Liver (tissue), 3 donors: ENCODE data around the gene GRIP2.

Experiments
- EGR1 ChIP-seq, 2 donors: IDR thresholded peaks; 2 replicates each; pipeline ENCODE4 v1.6.1; 2016 to 2018; ENCODE audit warnings: antibody characterized with exemption in 2 of 2, low read depth in 2 of 2
- NR2F2 ChIP-seq: IDR thresholded peaks from 2 replicates; pipeline ENCODE4 v1.6.1; 2016; ENCODE audit warnings: antibody characterized with exemption
- RAD21 ChIP-seq, 2 donors: IDR thresholded peaks; 2 replicates each; pipeline ENCODE4 v1.6.1; 2016; ENCODE audit warnings: antibody characterized with exemption in 2 of 2, mild to moderate bottlenecking in 2 of 2
- TAF1 ChIP-seq: conservative IDR thresholded peaks from 2 replicates; pipeline ENCODE4 v1.6.1; 2016; ENCODE audit warnings: antibody characterized with exemption, mild to moderate bottlenecking
- TF ChIP-seq, protein P1 (sequence below): fragments of 150-350 bp; IDR thresholded peaks from 2 replicates; pipeline ENCODE4 v1.5.1; 2017; ENCODE audit warnings: improper control_type of control experiment, low read depth, low read length; ENCODE audit not compliant: missing input control
- donor health status: healthy.
- donor health status: healthy.

DNA sequence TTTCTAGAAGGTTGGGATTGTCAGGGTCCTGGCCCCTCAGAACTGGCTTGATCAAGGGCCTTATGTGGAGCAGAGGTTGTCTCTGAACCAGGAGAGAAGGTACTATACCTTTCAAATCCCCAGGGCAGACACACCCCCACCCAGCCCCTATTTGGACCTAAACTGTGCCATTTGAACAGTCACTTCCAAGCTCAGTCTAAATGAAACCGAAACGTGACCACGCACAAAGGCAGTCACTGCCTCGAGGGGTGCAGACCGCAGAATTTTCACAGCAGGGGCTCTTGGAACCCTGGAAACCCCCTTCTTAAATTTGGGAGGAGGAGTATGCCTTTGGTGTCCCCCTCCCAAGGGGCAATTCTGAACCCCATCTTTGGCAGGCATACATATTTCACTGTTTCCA, 53.7 kb downstream of the GRIP2 start:
- TF ChIP-seq EGR1 (IDR thresholded peaks at IDR 0.05; ENCODE audit: low read depth in 2 of 2) = no peak
- no peak for TF ChIP-seq RAD21 (IDR thresholded peaks at IDR 0.05)
- TF ChIP-seq, protein P1, sequence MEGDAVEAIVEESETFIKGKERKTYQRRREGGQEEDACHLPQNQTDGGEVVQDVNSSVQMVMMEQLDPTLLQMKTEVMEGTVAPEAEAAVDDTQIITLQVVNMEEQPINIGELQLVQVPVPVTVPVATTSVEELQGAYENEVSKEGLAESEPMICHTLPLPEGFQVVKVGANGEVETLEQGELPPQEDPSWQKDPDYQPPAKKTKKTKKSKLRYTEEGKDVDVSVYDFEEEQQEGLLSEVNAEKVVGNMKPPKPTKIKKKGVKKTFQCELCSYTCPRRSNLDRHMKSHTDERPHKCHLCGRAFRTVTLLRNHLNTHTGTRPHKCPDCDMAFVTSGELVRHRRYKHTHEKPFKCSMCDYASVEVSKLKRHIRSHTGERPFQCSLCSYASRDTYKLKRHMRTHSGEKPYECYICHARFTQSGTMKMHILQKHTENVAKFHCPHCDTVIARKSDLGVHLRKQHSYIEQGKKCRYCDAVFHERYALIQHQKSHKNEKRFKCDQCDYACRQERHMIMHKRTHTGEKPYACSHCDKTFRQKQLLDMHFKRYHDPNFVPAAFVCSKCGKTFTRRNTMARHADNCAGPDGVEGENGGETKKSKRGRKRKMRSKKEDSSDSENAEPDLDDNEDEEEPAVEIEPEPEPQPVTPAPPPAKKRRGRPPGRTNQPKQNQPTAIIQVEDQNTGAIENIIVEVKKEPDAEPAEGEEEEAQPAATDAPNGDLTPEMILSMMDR = no peak
- no peak for TF ChIP-seq TAF1
- TF ChIP-seq NR2F2 = no peak
